ENCODE measurements around the gene SUFU. TPM values are rescaled to one million over a fixed set of nuclear protein-coding genes. Genes with fewer than 3 reads are reported as not detected.

The SUFU gene
- total and polyA plus RNA-seq, 2 of the 4 experiments (the other 2 are of a cell fraction): 2.2 to 11.0 TPM

DNA sequence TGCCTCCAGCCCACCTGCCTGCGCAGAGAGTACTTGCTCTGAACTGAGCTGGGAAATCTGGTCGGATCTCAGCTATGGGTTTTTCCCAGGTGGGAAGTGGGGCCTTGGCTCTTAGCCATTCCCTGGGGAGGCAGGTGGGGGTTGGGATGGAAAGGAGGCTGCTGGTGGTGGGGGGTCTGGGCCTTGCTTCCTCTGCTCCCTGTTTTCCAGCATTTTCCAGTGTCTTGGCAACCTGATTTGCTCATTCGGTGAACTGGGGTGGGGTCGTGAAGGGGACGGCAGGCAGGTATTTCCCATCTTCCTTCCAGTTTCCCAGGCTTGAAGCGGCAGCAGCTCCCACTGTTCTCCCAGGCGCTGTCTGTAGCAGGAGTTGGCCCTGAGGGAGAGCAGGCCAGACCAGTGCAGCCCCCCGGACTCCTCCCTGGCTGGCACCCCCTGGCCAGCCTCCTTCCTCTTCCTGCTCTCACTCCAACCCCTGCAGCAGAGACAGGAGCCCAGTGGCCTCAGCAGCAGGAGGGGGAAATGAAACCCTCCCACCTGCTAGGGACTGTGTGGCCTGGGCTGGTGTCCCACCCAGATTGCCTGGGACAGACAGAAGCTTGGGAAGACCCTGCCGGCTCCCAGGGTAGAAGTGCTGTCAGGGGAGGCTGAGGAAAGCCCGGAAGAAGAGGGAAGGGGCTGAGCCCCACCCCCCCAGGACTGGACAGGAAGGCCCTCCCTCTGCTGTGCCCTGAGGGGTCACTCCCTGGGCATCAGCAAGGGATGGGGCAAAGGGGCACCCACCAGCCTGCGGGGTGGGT is 147.1 kb downstream of the SUFU start:
- Histone ChIP-seq H3K18ac (ENCODE audit: low read depth, low read length) (no peak overlapping the region), H3K56ac (ENCODE audit: extremely low read depth, insufficient read depth, low read length) (no peak overlapping the region), H3K9ac (ENCODE audit: low read depth, low read length) (no peak overlapping the region), H3K79me1 (ENCODE audit: low read depth in 1 of 2, low read length in 2 of 2) (peaks cover 10 to 94% of the 10 kb centered on the region in 2 experiments; a peak in 3 of 4 replicates), H3K4me1 (ENCODE audit: control insufficient read depth, insufficient read depth, low read length) (peaks cover 40% of the 10 kb centered on the region), H3K4me2 (ENCODE audit: low read depth, low read length) (no peak overlapping the region; the same call in 1 of the 2 replicates), H2BK5ac (ENCODE audit: low read depth, low read length, poor library complexity, severe bottlenecking) (no peak overlapping the region), H3K36me3 (ENCODE audit: control insufficient read depth, insufficient read depth, low read length) (peaks cover 50% of the 10 kb centered on the region), H4K8ac (ENCODE audit: low read depth in 2 of 2, low read length in 2 of 2) (no peak overlapping the region), H3K14ac (replicated peaks; ENCODE audit: low read depth, low read length) (no peak overlapping the region), H3K9me1 (ENCODE audit: insufficient read depth, low read length) (peaks cover 48% of the 10 kb centered on the region), H4K91ac (ENCODE audit: insufficient read depth, low read depth, low read length) (no peak overlapping the region), H3K9me3 (ENCODE audit: control insufficient read depth, insufficient read depth, low read length) (no peaks in the 10 kb centered on the region), H3K4ac (ENCODE audit: low read depth, low read length) (no peak overlapping the region), H2BK120ac (ENCODE audit: low read depth, low read length) (no peak overlapping the region), H2AK5ac (ENCODE audit: low read depth, low read length) (0 out of 2 replicates have a peak overlapping the region, but pooled peaks have one; percentile 9), H3K4me3 (ENCODE audit: insufficient read depth, low read depth, low read length) (no peak overlapping the region), H3K27ac (ENCODE audit: insufficient read depth, low read length) (no peak overlapping the region), H3K27me3 (ENCODE audit: control insufficient read depth, insufficient read depth, low read length) (no peaks in the 10 kb centered on the region), H3K23ac (ENCODE audit: low read depth, low read length) (no peak overlapping the region), H2BK15ac (ENCODE audit: low read depth, low read length) (no peak overlapping the region), H2AK9ac (replicated peaks; ENCODE audit: low read depth, low read length, poor library complexity) (no peak overlapping the region), H4K20me1 (ENCODE audit: insufficient read depth, low read length) (peaks cover 100% of the 10 kb centered on the region), H4K5ac (ENCODE audit: low read depth, low read length) (no peak overlapping the region), H2BK20ac (ENCODE audit: low read depth, low read length) (no peak overlapping the region), H2AFZ (replicated peaks; ENCODE audit: low read length, poor library complexity) (no peak overlapping the region)
- ATAC-seq (ENCODE audit: low read depth) (no peak), DNase-seq (no peak)
- 95% methylated on average over 6 of the region's 11 CpGs; no CpG with 5 or more reads in 1 of the 2 experiments for WGBS, 2 experiments (ENCODE audit: extremely low coverage in 2 of 2, insufficient read length in 1 of 2)
- ChIA-PET POLR2A (ENCODE audit: unreplicated experiment) (no interaction called here), CTCF (interaction anchor here (1.4 kb wide), 1 partner anchor 28 kb away, joined by 5 read pairs; no protein-coding TSS in a partner anchor)
- no TSS peak for BruUV-seq (replicated peaks)
- dilution Hi-C loops (cut with HindIII; ENCODE audit: low sequenced_read_pairs, unreplicated experiment): no loop called here
- in situ Hi-C loops (cut with MboI; ENCODE audit: low sequenced_read_pairs): no loop called here
- intact Hi-C loops (cut with micrococcal nuclease): no loop called here
- TF ChIP-seq, protein P1, sequence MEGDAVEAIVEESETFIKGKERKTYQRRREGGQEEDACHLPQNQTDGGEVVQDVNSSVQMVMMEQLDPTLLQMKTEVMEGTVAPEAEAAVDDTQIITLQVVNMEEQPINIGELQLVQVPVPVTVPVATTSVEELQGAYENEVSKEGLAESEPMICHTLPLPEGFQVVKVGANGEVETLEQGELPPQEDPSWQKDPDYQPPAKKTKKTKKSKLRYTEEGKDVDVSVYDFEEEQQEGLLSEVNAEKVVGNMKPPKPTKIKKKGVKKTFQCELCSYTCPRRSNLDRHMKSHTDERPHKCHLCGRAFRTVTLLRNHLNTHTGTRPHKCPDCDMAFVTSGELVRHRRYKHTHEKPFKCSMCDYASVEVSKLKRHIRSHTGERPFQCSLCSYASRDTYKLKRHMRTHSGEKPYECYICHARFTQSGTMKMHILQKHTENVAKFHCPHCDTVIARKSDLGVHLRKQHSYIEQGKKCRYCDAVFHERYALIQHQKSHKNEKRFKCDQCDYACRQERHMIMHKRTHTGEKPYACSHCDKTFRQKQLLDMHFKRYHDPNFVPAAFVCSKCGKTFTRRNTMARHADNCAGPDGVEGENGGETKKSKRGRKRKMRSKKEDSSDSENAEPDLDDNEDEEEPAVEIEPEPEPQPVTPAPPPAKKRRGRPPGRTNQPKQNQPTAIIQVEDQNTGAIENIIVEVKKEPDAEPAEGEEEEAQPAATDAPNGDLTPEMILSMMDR (conservative IDR thresholded peaks at IDR 0.05; ENCODE audit: low read depth, low read length): no peak
- TF ChIP-seq, protein P2, sequence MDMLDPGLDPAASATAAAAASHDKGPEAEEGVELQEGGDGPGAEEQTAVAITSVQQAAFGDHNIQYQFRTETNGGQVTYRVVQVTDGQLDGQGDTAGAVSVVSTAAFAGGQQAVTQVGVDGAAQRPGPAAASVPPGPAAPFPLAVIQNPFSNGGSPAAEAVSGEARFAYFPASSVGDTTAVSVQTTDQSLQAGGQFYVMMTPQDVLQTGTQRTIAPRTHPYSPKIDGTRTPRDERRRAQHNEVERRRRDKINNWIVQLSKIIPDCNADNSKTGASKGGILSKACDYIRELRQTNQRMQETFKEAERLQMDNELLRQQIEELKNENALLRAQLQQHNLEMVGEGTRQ (IDR thresholded peaks at IDR 0.05; ENCODE audit: low read depth, low read length): no peak
- TF ChIP-seq MAZ (IDR thresholded peaks at IDR 0.05; ENCODE audit: borderline replicate concordance, low read depth, low read length) (no peak), RFX5 (IDR thresholded peaks at IDR 0.05; ENCODE audit: low read depth, low read length) (no peak), MAFK (IDR thresholded peaks at IDR 0.05; ENCODE audit: low read depth, low read length) (no peak), POLR2A (IDR thresholded peaks at IDR 0.05; ENCODE audit: low read depth, low read length) (no peak), SMC3 (IDR thresholded peaks at IDR 0.05; ENCODE audit: low read depth, low read length) (no peak), FOS (IDR thresholded peaks at IDR 0.05; ENCODE audit: low read depth, low read length) (no peak), BHLHE40 (IDR thresholded peaks at IDR 0.05; ENCODE audit: low read depth, low read length) (no peak), RAD21 (IDR thresholded peaks at IDR 0.05; ENCODE audit: low read length) (no peak), CEBPB (IDR thresholded peaks at IDR 0.05; ENCODE audit: low read depth, low read length) (no peak), CHD1 (IDR thresholded peaks at IDR 0.05; ENCODE audit: low read depth, low read length) (no peak), RCOR1 (IDR thresholded peaks at IDR 0.05; ENCODE audit: insufficient replicate concordance, low read length) (no peak), MXI1 (IDR thresholded peaks at IDR 0.05; ENCODE audit: borderline replicate concordance, low read depth, low read length) (no peak)
- TF ChIP-seq, protein P3, sequence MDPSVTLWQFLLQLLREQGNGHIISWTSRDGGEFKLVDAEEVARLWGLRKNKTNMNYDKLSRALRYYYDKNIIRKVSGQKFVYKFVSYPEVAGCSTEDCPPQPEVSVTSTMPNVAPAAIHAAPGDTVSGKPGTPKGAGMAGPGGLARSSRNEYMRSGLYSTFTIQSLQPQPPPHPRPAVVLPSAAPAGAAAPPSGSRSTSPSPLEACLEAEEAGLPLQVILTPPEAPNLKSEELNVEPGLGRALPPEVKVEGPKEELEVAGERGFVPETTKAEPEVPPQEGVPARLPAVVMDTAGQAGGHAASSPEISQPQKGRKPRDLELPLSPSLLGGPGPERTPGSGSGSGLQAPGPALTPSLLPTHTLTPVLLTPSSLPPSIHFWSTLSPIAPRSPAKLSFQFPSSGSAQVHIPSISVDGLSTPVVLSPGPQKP (IDR thresholded peaks at IDR 0.05; ENCODE audit: borderline replicate concordance, low read depth, low read length): no peak

Data from IMR-90 (cell line).